Renal pelvis (tissue), 12 donors: ENCODE data around the gene CMTM6. TPM values are rescaled to one million over a fixed set of nuclear protein-coding genes. Genes with fewer than 3 reads are reported as not detected.
"Not testable (repeated sequence)": the region's sequence is repeated elsewhere in the genome, so short reads cannot be mapped to it uniquely, and the experiment has no call there.

Experiments
- DNase-seq: peaks from one replicate; pipeline ENCODE4 v3.0.0-alpha.2; 2013
- long read RNA-seq, 16 experiments: transcript quantifications; one replicate each; lab custom pipeline, GENCODE V29; 2026
- polyA plus RNA-seq, 3 donors: library from polyadenylated mRNA; unstranded; fragments of 120-200 nt; gene quantifications; one replicate each; pipeline ENCODE4 v1.2.1, GENCODE V29; 2013; ENCODE audit not compliant: insufficient read length in 3 of 3

Gene CMTM6
- polyA plus RNA-seq, result 10 to 100 TPM; 65.1 to 67.1 (median 67.1) TPM
- long read RNA-seq, donor 1, transcript CMTM6-201 (4 exons, 3,863 nt), result major isoform, 33 of 33 reads
- long read RNA-seq, donor 1, partial matches to known transcripts, result 0 of 33 reads
- long read RNA-seq, donor 1, other reads (novel, unspliced or antisense), result 0 of 33 reads
- long read RNA-seq, donor 2, transcript CMTM6-201 (4 exons, 3,863 nt), result major isoform, 33 of 33 reads
- long read RNA-seq, donor 2, partial matches to known transcripts, result 0 of 33 reads
- long read RNA-seq, donor 2, other reads (novel, unspliced or antisense), result 0 of 33 reads
- long read RNA-seq, donor 3, transcript CMTM6-201 (4 exons, 3,863 nt), result major isoform, 36 of 37 reads
- long read RNA-seq, donor 3, partial matches to known transcripts, result 0 of 37 reads
- long read RNA-seq, donor 3, other reads (novel, unspliced or antisense), result 0 of 37 reads
- long read RNA-seq, donor 4, transcript CMTM6-201 (4 exons, 3,863 nt), result major isoform, 21 of 21 reads
- long read RNA-seq, donor 4, partial matches to known transcripts, result 0 of 21 reads
- long read RNA-seq, donor 4, other reads (novel, unspliced or antisense), result 0 of 21 reads
- long read RNA-seq, donor 5, transcript CMTM6-201 (4 exons, 3,863 nt), result major isoform, 22 of 23 reads
- long read RNA-seq, donor 5, partial matches to known transcripts, result 0 of 23 reads
- long read RNA-seq, donor 5, other reads (novel, unspliced or antisense), result 0 of 23 reads
- long read RNA-seq, donor 6, transcript CMTM6-201 (4 exons, 3,863 nt), result major isoform, 34 of 35 reads
- long read RNA-seq, donor 6, partial matches to known transcripts, result 0 of 35 reads
- long read RNA-seq, donor 6, other reads (novel, unspliced or antisense), result 0 of 35 reads
- long read RNA-seq, donor 7, transcript CMTM6-201 (4 exons, 3,863 nt), result major isoform, 40 of 48 reads
- long read RNA-seq, donor 7, partial matches to known transcripts, result 7 of 48 reads
- long read RNA-seq, donor 7, other reads (novel, unspliced or antisense), result 0 of 48 reads
- long read RNA-seq, donor 8, transcript CMTM6-201 (4 exons, 3,863 nt), result major isoform, 14 of 15 reads
- long read RNA-seq, donor 8, partial matches to known transcripts, result 0 of 15 reads
- long read RNA-seq, donor 8, other reads (novel, unspliced or antisense), result 0 of 15 reads
- long read RNA-seq, donor 9, transcript CMTM6-201 (4 exons, 3,863 nt), result major isoform, 40 of 41 reads
- long read RNA-seq, donor 9, partial matches to known transcripts, result 0 of 41 reads
- long read RNA-seq, donor 9, other reads (novel, unspliced or antisense), result 0 of 41 reads
- long read RNA-seq, donor 10, transcript CMTM6-201 (4 exons, 3,863 nt), result major isoform, 33 of 33 reads
- long read RNA-seq, donor 10, partial matches to known transcripts, result 0 of 33 reads
- long read RNA-seq, donor 10, other reads (novel, unspliced or antisense), result 0 of 33 reads
- long read RNA-seq, donor 11, transcript CMTM6-201 (4 exons, 3,863 nt), result major isoform, 34 of 35 reads
- long read RNA-seq, donor 11, partial matches to known transcripts, result 0 of 35 reads
- long read RNA-seq, donor 11, other reads (novel, unspliced or antisense), result 0 of 35 reads
- long read RNA-seq, donor 12, transcript CMTM6-201 (4 exons, 3,863 nt), result major isoform, 44 of 44 reads
- long read RNA-seq, donor 12, partial matches to known transcripts, result 0 of 44 reads
- long read RNA-seq, donor 12, other reads (novel, unspliced or antisense), result 0 of 44 reads
- long read RNA-seq, donor 13, transcript CMTM6-201 (4 exons, 3,863 nt), result major isoform, 24 of 25 reads
- long read RNA-seq, donor 13, partial matches to known transcripts, result 0 of 25 reads
- long read RNA-seq, donor 13, other reads (novel, unspliced or antisense), result 0 of 25 reads
- long read RNA-seq, donor 14, result 0 reads
- long read RNA-seq, donor 15, transcript CMTM6-201 (4 exons, 3,863 nt), result major isoform, 41 of 44 reads
- long read RNA-seq, donor 15, partial matches to known transcripts, result 0 of 44 reads
- long read RNA-seq, donor 15, other reads (novel, unspliced or antisense), result 0 of 44 reads
- long read RNA-seq, donor 16, transcript CMTM6-201 (4 exons, 3,863 nt), result major isoform, 44 of 44 reads
- long read RNA-seq, donor 16, partial matches to known transcripts, result 0 of 44 reads
- long read RNA-seq, donor 16, other reads (novel, unspliced or antisense), result 0 of 44 reads

DNA sequence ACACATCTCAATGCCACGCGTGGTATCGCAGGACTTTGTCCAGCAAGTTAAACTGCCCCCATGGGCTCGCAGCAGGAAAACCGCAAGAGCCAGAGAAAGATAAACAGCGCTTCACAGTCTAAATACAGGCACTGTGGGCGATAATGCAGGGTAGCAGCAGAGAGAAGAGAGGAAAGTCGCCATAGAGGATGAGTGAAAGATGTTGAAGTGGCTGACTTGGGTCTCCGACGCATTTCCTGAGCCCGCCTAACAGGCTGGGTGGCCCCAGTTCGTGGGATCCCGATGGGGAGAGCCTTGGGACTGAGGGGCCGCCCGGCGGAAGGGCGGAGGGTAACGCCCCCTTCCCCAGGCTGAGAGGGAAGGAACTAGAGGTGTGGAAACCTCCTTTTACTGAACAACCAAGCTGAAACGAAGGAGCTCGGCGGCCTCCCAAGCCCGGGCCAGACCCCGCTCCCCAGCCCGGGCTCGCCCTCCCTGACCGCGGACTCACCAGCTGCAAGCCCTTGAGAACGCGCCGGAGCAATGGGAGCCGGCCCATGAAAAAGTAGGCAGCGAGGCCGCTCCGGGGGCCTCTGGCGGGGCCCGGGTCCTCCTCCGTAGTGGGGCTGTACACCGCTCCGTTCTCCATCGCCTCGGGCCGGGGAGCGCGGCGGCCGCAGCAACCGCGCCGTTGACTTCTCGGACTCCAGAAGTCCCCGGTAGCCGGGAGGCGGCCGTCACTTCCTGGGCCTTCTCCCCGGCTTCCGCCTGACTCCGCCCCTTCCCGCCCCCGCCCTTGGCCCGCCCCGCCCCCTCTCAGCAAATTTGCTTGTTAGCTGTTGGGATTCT is at the start of gene CMTM6:
Gene CMTM6, minus strand, starts transcription at position 735 of the 828 bp plus-strand sequence. Its CDS starts 107 bp downstream, at position 628.
- DNase-seq, result peak; percentile 80

DNA sequence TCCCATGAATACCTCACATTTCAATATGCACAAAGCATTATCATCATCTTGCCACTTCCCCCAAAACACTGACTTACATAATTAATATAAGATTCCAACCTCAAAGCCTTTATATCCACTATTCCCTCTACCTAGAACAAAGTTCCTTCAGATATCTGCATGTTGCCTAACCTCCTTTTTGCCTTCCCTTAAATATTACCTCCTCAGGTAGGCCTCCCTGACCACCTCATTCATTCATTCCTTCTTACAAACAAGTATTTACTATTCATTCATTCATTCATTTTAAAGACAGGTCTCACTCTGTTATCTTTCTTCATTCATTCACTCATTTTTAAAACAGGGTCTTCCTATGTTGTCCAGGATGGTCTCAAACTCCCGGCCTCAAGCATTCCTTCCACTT is 49.4 kb upstream of the CMTM6 start:
- no peak for DNase-seq

DNA sequence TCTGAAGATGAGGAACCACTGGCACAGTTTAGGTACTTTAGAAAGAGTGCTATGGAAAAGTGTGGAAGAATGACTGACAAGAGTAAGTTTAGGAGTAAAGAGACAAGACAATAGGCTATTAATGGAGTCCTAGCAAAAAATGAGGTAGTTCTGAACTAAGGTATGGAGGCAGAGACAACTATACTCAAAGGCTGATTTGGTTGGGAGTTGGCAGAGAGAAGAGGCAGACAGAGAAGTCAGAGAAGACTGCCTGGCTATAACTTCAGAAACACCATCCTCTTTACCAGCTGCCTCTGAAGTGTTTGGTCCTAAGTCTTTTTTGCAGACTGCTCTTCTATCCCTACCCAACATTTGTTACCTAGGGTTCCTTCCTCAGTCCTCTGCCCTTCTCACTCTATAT is 48.8 kb upstream of the CMTM6 start:
- no peak for DNase-seq

GRCh38 chr3:32551087-32551486 is 48.4 kb upstream of the CMTM6 start:
- DNase-seq, result peak; percentile 30

DNA sequence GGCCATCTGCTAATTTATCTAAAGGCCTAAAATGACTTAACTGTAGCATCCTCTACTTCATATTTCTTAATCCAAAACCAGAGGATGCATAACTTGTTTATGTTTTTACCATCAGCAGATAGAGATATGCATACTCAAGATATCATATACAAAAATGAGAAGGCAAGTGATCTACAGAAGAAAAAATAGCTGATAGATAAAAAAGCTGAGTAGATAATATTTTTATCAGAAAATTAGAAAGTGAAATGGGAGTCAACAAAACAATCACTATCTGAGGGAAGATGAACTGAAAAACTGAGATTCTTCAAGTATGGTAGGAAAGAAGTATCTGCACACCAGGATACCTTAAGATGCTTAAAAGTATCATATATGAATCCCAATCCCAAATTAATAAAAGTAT is 42.7 kb upstream of the CMTM6 start:
- DNase-seq, result no peak

DNA sequence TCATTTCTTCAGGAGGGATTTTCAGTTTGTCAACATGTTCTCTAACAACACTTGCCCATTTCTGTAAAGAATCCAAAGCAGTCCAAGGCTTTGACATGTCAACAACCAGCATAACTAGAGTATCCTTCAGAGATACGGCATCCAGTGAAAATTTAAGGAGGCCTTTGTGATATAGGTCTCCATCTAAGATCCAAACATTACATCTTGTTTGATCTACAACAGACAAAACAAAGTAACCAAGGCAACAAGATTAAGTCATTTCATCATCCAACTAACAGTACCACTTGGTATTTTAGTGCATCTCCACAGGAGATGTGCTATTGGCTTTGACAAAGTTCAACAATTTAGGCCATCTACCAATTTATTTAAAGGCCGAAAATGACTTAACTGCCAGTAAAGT is 42.2 kb upstream of the CMTM6 start:
- DNase-seq, result no peak

DNA sequence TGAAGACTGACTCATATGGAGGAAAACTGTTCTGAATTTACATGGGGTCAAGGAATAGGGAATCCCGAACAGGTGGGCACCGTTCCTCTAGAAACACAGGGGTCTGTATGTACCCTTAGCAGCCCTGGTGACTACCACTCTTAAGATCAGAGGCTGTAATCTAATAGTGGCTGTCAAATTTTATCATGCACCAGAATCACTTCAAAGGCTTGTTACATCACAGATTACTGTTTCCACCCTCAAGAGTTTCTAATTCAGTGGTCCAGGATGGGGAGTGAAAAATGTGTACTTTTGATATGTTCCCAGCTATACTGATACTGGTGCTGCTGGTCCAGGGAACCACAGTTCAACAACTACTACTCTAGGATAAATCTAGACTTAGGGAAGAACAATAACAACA is 40.2 kb upstream of the CMTM6 start:
- no peak for DNase-seq

GRCh38 chr3:32540899-32541298 is 38.2 kb upstream of the CMTM6 start:
- DNase-seq, result no peak

- DNase-seq, result no peak
Observed at GRCh38 chr3:32532434-32532833, 29.8 kb upstream of the CMTM6 start.

DNA sequence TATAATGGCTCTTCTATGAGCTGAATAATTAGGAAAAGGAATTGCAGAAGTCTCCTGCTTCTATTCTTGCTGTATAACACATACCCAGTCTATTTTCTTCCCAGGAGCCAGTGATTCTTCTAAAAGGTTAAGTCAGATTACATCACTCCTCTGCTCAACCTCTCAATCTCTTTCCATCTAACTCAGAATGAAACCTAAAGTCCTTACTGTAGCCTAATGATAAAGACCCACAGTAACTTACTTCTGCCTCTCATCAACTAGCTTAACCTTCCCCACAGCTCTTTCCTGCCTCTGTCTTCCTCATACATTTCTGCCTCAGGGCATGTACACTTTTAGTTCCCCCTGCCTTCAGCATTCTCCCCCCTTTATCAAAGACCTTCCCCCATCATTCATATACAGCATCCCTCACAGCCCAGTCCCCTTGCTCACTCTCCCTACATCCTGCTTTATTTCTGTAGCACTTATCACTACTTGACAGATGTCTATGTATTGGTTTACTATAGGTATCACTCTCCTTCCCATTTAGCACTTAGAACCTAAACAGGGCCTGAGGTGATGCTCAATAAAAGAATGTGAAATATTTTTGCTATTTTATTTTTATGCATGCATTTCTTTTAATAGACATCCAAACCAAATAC is 28.5 kb upstream of the CMTM6 start:
- no peak for DNase-seq

DNA sequence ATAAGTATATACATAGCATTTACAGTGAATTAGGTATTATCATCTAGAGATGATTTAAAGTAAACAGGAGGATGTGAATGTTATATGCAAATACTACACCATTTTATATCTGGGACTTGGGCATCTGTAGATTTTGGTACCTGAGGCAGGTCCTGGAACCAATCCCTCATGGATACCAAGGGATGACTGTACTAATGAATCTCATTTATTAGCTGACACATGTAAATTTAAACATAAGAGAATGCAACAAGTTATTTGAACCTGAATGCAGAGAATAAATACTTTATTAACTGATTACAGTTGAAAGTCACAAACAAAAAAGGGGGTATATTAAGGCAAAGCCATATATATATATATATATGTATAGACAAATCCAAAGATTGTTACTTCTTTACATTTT is 23.1 kb upstream of the CMTM6 start:
- no peak for DNase-seq

GRCh38 chr3:32522682-32523081 is 20.0 kb upstream of the CMTM6 start:
- no peak for DNase-seq

DNA sequence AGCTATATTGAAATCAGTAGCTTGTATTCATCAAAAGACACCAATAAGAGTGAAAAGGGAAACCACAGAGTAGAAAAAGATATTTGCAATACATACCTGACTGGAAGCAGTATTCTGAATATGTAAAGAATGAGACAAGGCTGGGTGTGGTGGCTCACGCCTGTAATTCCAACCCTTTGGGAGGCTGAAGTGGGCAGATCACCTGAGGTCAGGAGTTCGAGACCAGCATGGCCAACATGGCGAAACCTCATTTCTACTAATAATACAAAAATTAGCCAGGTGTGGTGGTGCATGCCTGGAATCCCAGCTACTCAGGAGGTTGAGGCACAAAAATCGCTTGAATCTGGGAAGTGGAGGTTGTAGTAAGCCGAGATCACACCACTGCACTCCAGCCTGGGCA is 16.3 kb upstream of the CMTM6 start:
- not testable (repeated sequence) for DNase-seq

- DNase-seq, result not testable (repeated sequence)
Observed at GRCh38 chr3:32516751-32517150, 14.1 kb upstream of the CMTM6 start.

GRCh38 chr3:32511005-32511404 is 8.4 kb upstream of the CMTM6 start:
- no peak for DNase-seq

DNA sequence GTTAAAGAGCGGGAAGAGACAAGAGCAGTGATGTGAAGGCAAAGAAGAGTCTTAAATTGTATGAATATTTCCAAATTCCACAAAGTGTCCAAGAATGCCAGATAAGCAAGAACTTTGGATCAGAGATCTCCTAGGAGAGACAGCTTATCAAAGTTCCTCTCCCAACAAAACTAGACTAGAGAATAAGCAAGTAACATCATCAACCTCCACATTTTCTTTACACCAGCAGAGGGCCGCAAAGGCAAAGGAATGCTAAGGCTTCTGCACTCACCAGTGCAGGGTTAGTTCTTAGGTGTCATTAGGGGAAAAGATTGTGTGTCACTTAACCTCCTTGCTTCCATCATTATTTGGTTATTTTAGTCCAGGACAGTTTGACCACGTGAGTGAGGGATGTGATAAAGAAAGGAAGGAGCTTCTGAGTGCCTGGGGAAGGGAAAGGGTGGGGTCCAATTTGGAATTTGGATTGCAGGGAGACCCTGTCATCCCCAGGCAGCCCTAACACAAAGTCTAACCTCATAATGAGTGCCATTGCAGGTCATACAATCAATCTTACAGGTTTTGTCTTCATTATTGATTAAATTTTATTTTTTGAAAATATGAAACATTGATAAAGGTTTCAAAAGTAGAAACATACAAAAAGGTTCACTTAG is 7.5 kb upstream of the CMTM6 start:
- DNase-seq, result peak; percentile 71

GRCh38 chr3:32508711-32509110 is 6.1 kb upstream of the CMTM6 start:
- peak; percentile 63 for DNase-seq

GRCh38 chr3:32506466-32506865 is 3.8 kb upstream of the CMTM6 start:
- no peak for DNase-seq
